BE2C (cell line): ENCODE measurements around the gene TBC1D8.

Experiments used
- DNase-seq: peaks from one replicate; pipeline ENCODE4 v3.0.0-alpha.2; 2020
- H3K27me3 ChIP-seq: fragments of 250-450 bp; sonication (Bioruptor Pico); 2 replicates; pipeline ENCODE4 v1.5.1; 2020; ENCODE audit warnings: mild to moderate bottlenecking
- H3K36me3 ChIP-seq: fragments of 250-450 bp; sonication (Bioruptor Pico); 2 replicates; pipeline ENCODE4 v1.5.1; 2020; ENCODE audit warnings: mild to moderate bottlenecking
- H3K4me1 ChIP-seq: fragments of 250-450 bp; sonication (Bioruptor Pico); 2 replicates; pipeline ENCODE4 v1.5.1; 2020
- H3K4me3 ChIP-seq: 2 replicates; pipeline ENCODE4 v1.5.1; 2011; ENCODE audit warnings: low read depth, low read length
- H3K9me3 ChIP-seq: fragments of 250-450 bp; sonication (Bioruptor Pico); 2 replicates; pipeline ENCODE4 v1.5.1; 2020
- TF ChIP-seq, protein P1 (sequence below): IDR thresholded peaks from 2 replicates; pipeline ENCODE4 v1.5.1; 2012; ENCODE audit warnings: mild to moderate bottlenecking, low read depth, low read length

Gene TBC1D8

DNA sequence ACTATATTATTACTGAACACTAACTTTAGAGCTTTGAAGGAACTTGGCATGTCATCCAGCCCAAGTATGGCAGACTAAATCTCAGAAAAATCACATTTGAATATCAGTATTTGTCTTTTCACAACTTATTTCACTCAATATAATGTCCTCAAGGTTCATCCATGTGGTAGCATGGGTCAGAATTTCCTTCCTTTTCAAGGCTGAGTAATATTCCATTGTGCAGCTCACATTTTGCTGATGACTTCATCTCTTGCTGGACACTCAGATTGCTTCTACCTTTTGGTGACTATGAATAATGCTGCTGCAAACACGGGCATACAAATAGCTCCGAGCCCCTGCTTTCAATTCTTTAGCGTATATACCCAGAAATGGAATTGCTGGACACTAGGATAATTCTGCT is 102.4 kb downstream of the TBC1D8 start:
- TF ChIP-seq, protein P1, sequence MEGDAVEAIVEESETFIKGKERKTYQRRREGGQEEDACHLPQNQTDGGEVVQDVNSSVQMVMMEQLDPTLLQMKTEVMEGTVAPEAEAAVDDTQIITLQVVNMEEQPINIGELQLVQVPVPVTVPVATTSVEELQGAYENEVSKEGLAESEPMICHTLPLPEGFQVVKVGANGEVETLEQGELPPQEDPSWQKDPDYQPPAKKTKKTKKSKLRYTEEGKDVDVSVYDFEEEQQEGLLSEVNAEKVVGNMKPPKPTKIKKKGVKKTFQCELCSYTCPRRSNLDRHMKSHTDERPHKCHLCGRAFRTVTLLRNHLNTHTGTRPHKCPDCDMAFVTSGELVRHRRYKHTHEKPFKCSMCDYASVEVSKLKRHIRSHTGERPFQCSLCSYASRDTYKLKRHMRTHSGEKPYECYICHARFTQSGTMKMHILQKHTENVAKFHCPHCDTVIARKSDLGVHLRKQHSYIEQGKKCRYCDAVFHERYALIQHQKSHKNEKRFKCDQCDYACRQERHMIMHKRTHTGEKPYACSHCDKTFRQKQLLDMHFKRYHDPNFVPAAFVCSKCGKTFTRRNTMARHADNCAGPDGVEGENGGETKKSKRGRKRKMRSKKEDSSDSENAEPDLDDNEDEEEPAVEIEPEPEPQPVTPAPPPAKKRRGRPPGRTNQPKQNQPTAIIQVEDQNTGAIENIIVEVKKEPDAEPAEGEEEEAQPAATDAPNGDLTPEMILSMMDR: no peak

DNA sequence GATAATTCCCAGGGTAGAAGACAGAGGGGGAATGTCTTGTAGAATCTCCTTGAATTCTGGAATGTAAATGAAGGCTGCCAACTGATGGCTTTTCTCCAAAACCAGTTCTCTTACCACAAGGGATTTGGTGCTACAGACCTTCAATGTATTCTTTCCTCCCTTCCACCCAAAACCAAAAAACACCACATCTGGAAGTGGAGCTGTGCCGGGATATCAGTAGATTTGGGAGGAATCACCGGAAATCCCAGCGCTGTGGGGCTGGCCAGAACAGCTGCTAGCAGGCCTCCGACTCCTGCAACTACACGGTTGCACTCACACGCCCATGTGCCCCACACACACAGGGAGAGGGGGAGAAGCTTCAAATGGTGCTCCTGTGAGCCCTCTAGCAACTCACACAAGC is 103.4 kb downstream of the TBC1D8 start:
- DNase-seq: no peak
- no peak overlapping the region for H3K4me3 ChIP-seq
- no peaks in the 10 kb centered on the region for H3K27me3 ChIP-seq
- H3K4me1 ChIP-seq: no peaks in the 10 kb centered on the region
- TF ChIP-seq, protein P1: no peak
- peaks cover 3% of the 10 kb centered on the region; the same call in 1 of the 2 replicates for H3K36me3 ChIP-seq
- H3K9me3 ChIP-seq: no peaks in the 10 kb centered on the region

More for the DNA sequence above, 102.4 kb downstream of the TBC1D8 start:
- DNase-seq: no peak
- no peaks in the 10 kb centered on the region for H3K4me1 ChIP-seq
- no peak overlapping the region for H3K4me3 ChIP-seq
- H3K36me3 ChIP-seq: peaks cover 3% of the 10 kb centered on the region; the same call in 1 of the 2 replicates
- no peaks in the 10 kb centered on the region for H3K9me3 ChIP-seq
- no peaks in the 10 kb centered on the region for H3K27me3 ChIP-seq

DNA sequence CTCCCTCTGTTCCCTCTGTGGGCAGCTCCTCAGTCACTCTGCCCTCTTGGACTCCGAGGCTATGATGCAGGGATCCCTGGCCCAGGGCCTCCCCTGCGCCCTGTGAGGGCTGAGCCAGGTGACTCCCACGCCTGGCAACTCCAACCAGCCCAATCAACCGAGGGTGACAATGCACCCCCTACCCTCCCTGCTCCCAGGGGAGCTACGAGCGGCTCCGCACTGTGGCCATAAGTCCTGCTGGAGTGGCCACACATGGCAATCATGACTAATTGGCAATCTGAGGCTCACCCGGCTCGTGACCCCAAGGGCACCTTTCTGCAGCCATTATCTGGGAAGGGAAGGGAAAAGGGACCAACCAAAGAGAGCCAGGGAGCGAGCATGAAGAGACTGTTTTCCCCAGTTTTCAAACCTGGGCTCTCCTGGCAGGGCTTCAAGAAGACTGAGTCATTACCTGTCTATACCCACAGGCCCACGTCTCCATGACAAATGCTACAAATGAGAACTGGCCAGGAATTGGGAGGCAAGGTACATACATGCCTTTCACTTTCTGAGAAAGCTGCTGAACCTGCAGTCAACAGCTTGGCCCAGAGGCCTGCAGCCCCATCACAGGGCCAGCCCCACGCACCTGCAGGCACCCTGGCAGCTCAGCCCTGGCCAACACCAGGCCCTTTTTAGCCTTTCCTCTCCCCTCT is 104.0 kb downstream of the TBC1D8 start:
- Histone ChIP-seq H3K4me3 (no peak overlapping the region), H3K4me1 (no peaks in the 10 kb centered on the region), H3K27me3 (no peaks in the 10 kb centered on the region), H3K36me3 (peaks cover 3% of the 10 kb centered on the region; the same call in 1 of the 2 replicates), H3K9me3 (no peaks in the 10 kb centered on the region)
- TF ChIP-seq, protein P1: no peak
- no peak for DNase-seq

DNA sequence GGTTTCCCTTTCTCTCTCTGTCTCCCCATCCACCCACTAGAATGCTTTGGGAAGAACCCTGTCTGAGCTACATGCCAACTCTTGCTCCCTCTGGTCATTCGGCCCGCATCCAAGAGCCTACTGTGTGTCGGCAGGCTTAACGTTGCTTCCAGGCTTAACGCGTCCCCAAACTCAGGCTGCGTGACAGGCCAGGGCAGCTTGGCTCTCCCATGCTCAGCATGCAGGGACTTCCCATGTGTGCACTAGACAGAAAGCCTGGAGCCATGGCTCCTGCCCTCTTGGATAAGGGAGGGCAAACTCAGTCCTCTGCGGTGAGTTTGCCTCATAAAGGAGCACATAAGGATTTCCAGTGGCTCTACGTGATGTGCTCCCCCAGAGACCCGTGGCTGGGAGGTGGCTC is 105.9 kb downstream of the TBC1D8 start:
- Histone ChIP-seq H3K4me3 (no peak overlapping the region), H3K9me3 (no peaks in the 10 kb centered on the region), H3K36me3 (peaks cover 3% of the 10 kb centered on the region; the same call in 1 of the 2 replicates), H3K27me3 (no peaks in the 10 kb centered on the region), H3K4me1 (peaks cover 9% of the 10 kb centered on the region)
- TF ChIP-seq, protein P1: no peak
- no peak for DNase-seq

DNA sequence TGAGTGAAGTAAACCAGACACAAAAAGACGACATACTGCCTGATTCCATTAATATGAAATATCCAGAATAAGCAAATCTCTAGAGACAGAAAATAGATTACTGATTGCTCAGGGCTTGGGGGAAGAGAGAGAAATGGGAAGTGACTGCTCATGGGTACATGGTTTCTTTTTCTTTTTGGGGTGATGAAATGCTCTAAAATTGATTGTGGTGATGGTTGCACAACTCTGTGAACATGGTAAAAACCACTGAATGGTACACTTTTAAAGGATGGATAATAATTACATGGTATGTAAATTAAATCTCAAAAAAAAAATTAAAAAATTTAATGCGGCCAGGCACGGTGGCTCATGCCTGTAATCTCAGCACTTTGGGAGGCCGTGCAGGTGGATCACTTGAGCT is 109.8 kb downstream of the TBC1D8 start:
- no peaks in the 10 kb centered on the region for H3K9me3 ChIP-seq
- H3K4me3 ChIP-seq: no peak overlapping the region
- no peaks in the 10 kb centered on the region for H3K27me3 ChIP-seq
- DNase-seq: no peak
- peaks cover 13% of the 10 kb centered on the region for H3K4me1 ChIP-seq
- H3K36me3 ChIP-seq: peaks cover 10% of the 10 kb centered on the region
- TF ChIP-seq, protein P1: no peak

DNA sequence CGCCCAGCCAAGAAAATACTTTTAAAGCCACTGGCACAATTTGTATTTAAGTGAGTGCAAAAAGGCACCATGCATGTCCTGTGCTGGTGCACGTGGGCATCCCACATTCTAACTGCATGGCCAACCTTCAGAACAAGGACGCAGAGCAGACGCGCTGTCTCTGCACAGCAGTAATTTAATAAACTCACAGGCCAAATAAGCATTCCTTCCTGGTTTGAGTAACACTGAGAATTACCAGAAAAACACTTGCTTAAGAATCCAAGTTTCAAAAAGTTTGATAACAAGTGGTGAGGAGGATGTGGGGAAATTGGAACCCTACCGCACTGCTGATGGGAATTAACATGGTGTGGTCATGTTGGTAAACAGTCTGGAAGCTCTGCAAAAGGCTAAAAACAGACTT is 110.4 kb downstream of the TBC1D8 start:
- TF ChIP-seq, protein P1: no peak
- Histone ChIP-seq H3K4me3 (no peak overlapping the region), H3K9me3 (no peaks in the 10 kb centered on the region), H3K36me3 (peaks cover 10% of the 10 kb centered on the region), H3K27me3 (no peaks in the 10 kb centered on the region), H3K4me1 (peaks cover 13% of the 10 kb centered on the region)
- DNase-seq: peak; percentile 40
